ENCODE measurements around the gene SNRPA.

DNA sequence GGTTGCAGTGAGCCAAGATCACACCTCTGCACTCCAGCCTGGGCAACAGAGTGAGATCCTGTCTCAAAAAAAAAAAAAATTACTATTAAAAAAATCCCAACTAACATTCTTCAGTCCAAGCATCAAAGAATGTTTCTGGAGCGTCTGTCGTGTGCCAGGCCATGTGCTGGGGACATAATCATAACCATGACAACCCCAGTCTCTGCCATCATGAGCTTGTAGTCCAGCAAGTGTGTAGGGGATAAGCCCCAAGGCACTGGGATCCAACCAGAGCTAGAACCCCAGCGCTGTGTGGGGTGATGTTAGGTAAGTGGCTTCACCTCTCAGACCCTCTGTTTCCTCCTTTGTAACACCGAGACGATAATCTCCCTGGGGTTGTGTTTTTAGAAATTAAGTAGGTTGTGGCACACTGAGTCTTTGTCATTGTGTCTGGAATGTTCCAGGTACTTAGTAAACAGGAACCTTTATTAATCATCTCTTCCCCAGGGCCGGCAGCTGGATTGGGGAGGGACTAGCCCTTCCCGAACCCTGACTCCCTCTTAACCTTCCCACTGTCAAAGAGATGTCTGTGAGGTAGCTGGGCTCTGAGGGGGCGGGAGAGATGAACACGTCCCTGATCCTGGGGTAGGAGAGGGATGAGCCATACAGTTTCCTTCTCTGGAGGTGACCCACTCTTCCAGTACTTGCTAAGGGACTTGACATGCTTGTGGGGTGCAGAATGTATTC, 28.9 kb upstream of the SNRPA start:
- TF ChIP-seq GATA3 (IDR thresholded peaks at IDR 0.05; ENCODE audit: low read depth, low read length): no peak
- no peak for TF ChIP-seq GATA2 (IDR thresholded peaks at IDR 0.05; ENCODE audit: low read depth, low read length)

Measured in SH-SY5Y (cell line).